Keratinocyte (primary cell): ENCODE data around the gene ZW10. TPM values are rescaled to one million over a fixed set of nuclear protein-coding genes. Genes with fewer than 3 reads are reported as not detected.
"Not testable (repeated sequence)": the region's sequence is repeated elsewhere in the genome, so short reads cannot be mapped to it uniquely, and the experiment has no call there.

Source experiments
- DNase-seq: peaks from one replicate; pipeline ENCODE4 v3.0.0-alpha.2; 2011; ENCODE audit warnings: low read depth, missing footprints, low spot score
- FAIRE-seq: peaks from 2 replicates; lab custom pipeline; 2011; peaks lifted over from hg19 to GRCh38; lab: Jason Lieb, UNC
- H2AFZ ChIP-seq: 2 replicates; pipeline ENCODE4 v1.6.0; 2012; ENCODE audit warnings: low read length, control low read depth, inconsistent platforms; ENCODE audit not compliant: control insufficient read depth
- H3K27ac ChIP-seq: 2 replicates; pipeline ENCODE4 v1.5.1; 2011; ENCODE audit warnings: low read length; ENCODE audit not compliant: control insufficient read depth, insufficient read depth
- H3K27me3 ChIP-seq: 3 replicates; pipeline ENCODE4 v1.6.0; 2011; ENCODE audit warnings: low read length; ENCODE audit not compliant: control insufficient read depth, insufficient read depth; ENCODE audit errors: extremely low read depth
- H3K36me3 ChIP-seq, 2 experiments: 2 replicates in 1 of 2; 3 replicates in 1 of 2; pipeline ENCODE4 v1.5.1; 2011; ENCODE audit warnings: low read length in 2 of 2, mild to moderate bottlenecking in 1 of 2; ENCODE audit not compliant: control insufficient read depth in 2 of 2, insufficient read depth in 2 of 2; ENCODE audit errors: extremely low read depth in 1 of 2
- H3K4me1 ChIP-seq: 3 replicates; pipeline ENCODE4 v1.5.1; 2011; ENCODE audit warnings: low read length; ENCODE audit not compliant: control insufficient read depth, insufficient read depth; ENCODE audit errors: extremely low read depth
- H3K4me2 ChIP-seq: 3 replicates; pipeline ENCODE4 v1.6.0; 2011; ENCODE audit warnings: low read depth, low read length; ENCODE audit not compliant: control insufficient read depth, insufficient read depth; ENCODE audit errors: extremely low read depth
- H3K4me3 ChIP-seq, 3 experiments: fragments of 200-600 bp in 1 of 3; sonication (generic) in 1 of 3; 2 replicates in 2 of 3; 3 replicates in 1 of 3; pipeline ENCODE4 v1.5.1; 2011 to 2016; ENCODE audit warnings: low read length in 3 of 3, mild to moderate bottlenecking in 3 of 3, control low read depth in 2 of 3, inconsistent platforms in 1 of 3, low read depth in 1 of 3, mixed read lengths in 1 of 3, mixed run types in 1 of 3, moderate library complexity in 1 of 3; ENCODE audit not compliant: control insufficient read depth in 2 of 3, insufficient read depth in 2 of 3; ENCODE audit errors: extremely low read depth in 1 of 3
- H3K79me2 ChIP-seq: 2 replicates; pipeline ENCODE4 v1.6.0; 2012; ENCODE audit warnings: low read length; ENCODE audit not compliant: control insufficient read depth, insufficient read depth
- H3K9ac ChIP-seq: 3 replicates; pipeline ENCODE4 v1.6.0; 2011; ENCODE audit warnings: low read length; ENCODE audit not compliant: control insufficient read depth, insufficient read depth; ENCODE audit errors: extremely low read depth
- H3K9me1 ChIP-seq: 3 replicates; pipeline ENCODE4 v1.6.0; 2011; ENCODE audit warnings: low read length; ENCODE audit not compliant: control insufficient read depth, insufficient read depth; ENCODE audit errors: extremely low read depth
- H3K9me3 ChIP-seq: 2 replicates; pipeline ENCODE4 v1.5.1; 2012; ENCODE audit warnings: low read depth, low read length; ENCODE audit not compliant: control insufficient read depth
- H4K20me1 ChIP-seq: 3 replicates; pipeline ENCODE4 v1.6.0; 2011; ENCODE audit warnings: low read length; ENCODE audit not compliant: control insufficient read depth, insufficient read depth; ENCODE audit errors: extremely low read depth
- CTCF ChIP-seq, 3 experiments: IDR thresholded peaks in 1 of 3; conservative IDR thresholded peaks in 1 of 3; optimal IDR thresholded peaks in 1 of 3; 2 replicates in 2 of 3; 3 replicates in 1 of 3; pipeline versions ENCODE3 to v1.5.1; 2011; ENCODE audit warnings: low read length in 3 of 3, mild to moderate bottlenecking in 3 of 3, moderate library complexity in 2 of 3, control low read depth in 1 of 3, inconsistent platforms in 1 of 3; ENCODE audit not compliant: insufficient read depth in 2 of 3; ENCODE audit errors: extremely low read depth in 1 of 3
- EZH2 ChIP-seq: IDR thresholded peaks from one replicate; pipeline ENCODE4 v1.6.1; 2012; ENCODE audit warnings: inconsistent platforms, mild to moderate bottlenecking, low read length, moderate library complexity
- dilution Hi-C: fragments of 300-500 bp; cut with MboI; formaldehyde crosslinking; loops from one replicate; pipeline ENCODE4 v1.7.0; 2020; ENCODE audit warnings: low sequenced_read_pairs; ENCODE audit not compliant: extremely low pct_ligation_motif_present
- polyA plus RNA-seq, 5 experiments: library from polyadenylated mRNA; depleted of rRNA in 3 of 5; stranded (reverse) in 3 of 5; stranded (forward) in 1 of 5; unstranded in 1 of 5; fragments of >200 nt; gene quantifications; 1 replicate in 1 of 5; 2 replicates in 3 of 5; 3 replicates in 1 of 5; pipeline versions ENCODE4 v1.2.1 to v1.2.3, GENCODE V29; 2011 to 2012; ENCODE audit warnings: missing spikeins in 2 of 5, low read depth in 1 of 5, low replicate concordance in 1 of 5

Gene ZW10
- polyA plus RNA-seq, 1 donor (not counting 4 experiments of a cell fraction or from before 2014, with no cell fraction given) = 21.3 TPM

DNA sequence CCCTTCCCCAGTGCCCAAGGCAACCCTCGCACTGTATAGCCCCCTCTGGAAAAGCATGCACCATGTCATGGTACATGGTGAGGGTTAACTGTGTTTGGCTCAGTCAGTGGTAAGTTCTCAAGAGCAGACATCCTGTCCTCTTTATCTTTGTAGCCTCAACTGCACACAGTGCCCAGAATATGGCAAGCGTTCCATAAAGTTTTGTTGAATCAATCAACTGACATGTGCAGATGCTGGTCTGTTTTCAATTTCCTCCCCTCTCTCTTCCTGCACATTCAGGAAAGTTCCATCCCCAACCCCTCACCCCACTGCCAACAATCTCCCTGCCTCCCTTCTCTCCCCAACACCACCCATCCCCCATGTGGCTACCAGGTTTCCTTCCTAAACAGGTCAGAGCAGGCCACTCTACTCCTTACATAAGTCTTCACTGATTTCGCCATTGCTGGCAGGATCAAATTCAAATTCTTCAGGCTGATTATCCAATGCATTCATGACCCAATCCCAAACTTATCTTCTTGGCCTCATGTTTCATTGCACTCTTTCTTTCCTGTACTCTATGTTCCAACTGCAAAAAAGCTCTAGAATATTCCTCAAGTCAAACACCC, 51.9 kb downstream of the ZW10 start:
- Histone ChIP-seq H3K4me1 (peaks cover 8% of the 10 kb centered on the region), H3K27me3 (no peaks in the 10 kb centered on the region), H3K79me2 (no peaks in the 10 kb centered on the region), H3K4me3 (no peak overlapping the region), H4K20me1 (no peaks in the 10 kb centered on the region), H3K27ac (no peak overlapping the region), H3K4me2 (no peak overlapping the region), H3K9ac (no peak overlapping the region), H3K36me3 (no peaks in the 10 kb centered on the region), H3K9me1 (no peaks in the 10 kb centered on the region), H3K9me3 (no peaks in the 10 kb centered on the region), H2AFZ (no peak overlapping the region)
- TF ChIP-seq CTCF (optimal IDR thresholded peaks at IDR 0.05 in 1 of 3, IDR thresholded peaks at IDR 0.05 in 1 of 3, conservative IDR thresholded peaks at IDR 0.05 in 1 of 3; ENCODE audit: extremely low read depth in 1 of 3, insufficient read depth in 2 of 3, low read length in 3 of 3) (no peak), EZH2 (no peak)
- dilution Hi-C loops = no loop called here
- FAIRE-seq = no peak
- no peak for DNase-seq

DNA sequence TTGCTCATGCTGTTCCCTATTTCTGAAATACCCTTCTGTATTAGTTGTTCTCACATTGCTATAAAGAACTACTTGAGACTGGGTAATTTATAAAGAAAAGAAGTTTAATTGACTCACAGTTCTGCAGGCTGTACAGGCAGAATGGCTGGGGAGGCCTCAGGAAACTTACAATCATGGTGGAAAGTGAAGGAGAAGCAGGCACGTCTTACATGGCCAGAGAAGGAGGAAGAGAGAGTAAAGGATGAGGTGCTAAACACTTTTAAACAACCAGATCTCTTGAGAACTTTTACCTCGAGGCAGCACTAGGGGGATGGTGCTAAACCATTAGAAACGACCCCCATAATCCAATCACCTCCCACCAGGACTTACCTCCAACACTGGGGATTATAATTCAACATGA, 53.0 kb downstream of the ZW10 start:
- FAIRE-seq, dilution Hi-C loops: not testable (repeated sequence)

More for the DNA sequence above, 53.0 kb downstream of the ZW10 start:
- not testable (repeated sequence) for H3K9me1 ChIP-seq, H3K27ac ChIP-seq, H3K9me3 ChIP-seq, DNase-seq, H3K4me1 ChIP-seq, H3K36me3 ChIP-seq, H3K27me3 ChIP-seq, H3K79me2 ChIP-seq, H3K9ac ChIP-seq, H2AFZ ChIP-seq, H4K20me1 ChIP-seq, H3K4me2 ChIP-seq, H3K4me3 ChIP-seq
